ENCODE results near the gene MCL1. TPM values are rescaled to one million over a fixed set of nuclear protein-coding genes. Genes with fewer than 3 reads are reported as not detected.

MCL1 gene
- total and polyA plus RNA-seq, 2 of the 13 experiments (the other 11 are each of a cell fraction or from before 2014, with no cell fraction given), result 69.5 to 125 TPM

GRCh38 chr1:150578272-150579109 is 919 bp downstream of the MCL1 start (continued):
- TF ChIP-seq ATF2 (CRISPR knock-in tag; IDR thresholded peaks at IDR 0.05) (0 out of 2 replicates have a peak, but pooled peaks have one; percentile 16), IKZF1 (IDR thresholded peaks at IDR 0.05) (no peak), ZNF317 (CRISPR knock-in tag; IDR thresholded peaks at IDR 0.05) (0 out of 2 replicates have a peak, but pooled peaks have one; percentile 19), CENPT (CRISPR knock-in tag; IDR thresholded peaks at IDR 0.05; ENCODE audit: low read depth) (no peak), PHF20 (CRISPR knock-in tag; IDR thresholded peaks at IDR 0.05) (no peak), ZNF143 (CRISPR knock-in tag; IDR thresholded peaks at IDR 0.05) (no peak), UBTF (CRISPR knock-in tag; IDR thresholded peaks at IDR 0.05) (0 out of 2 replicates have a peak, but pooled peaks have one; percentile 68), RORA (CRISPR knock-in tag; IDR thresholded peaks at IDR 0.05) (no peak), ZNF576 (CRISPR knock-in tag; IDR thresholded peaks at IDR 0.05) (no peak), U2AF1 (optimal IDR thresholded peaks at IDR 0.05; ENCODE audit: low read depth, low read length) (peak; percentile 66), SRSF1 (optimal IDR thresholded peaks at IDR 0.05; ENCODE audit: low read depth, low read length) (peak; percentile 11), GABPA (IDR thresholded peaks at IDR 0.05; ENCODE audit: low read depth, low read length) (no peak), GABPA (CRISPR knock-in tag; IDR thresholded peaks at IDR 0.05; ENCODE audit: low read depth) (no peak), TAF15 (IDR thresholded peaks at IDR 0.05; ENCODE audit: low read depth, low read length, poor library complexity, severe bottlenecking) (no peak), XBP1 (CRISPR knock-in tag; IDR thresholded peaks at IDR 0.05) (no peak), ZBTB38 (CRISPR knock-in tag; IDR thresholded peaks at IDR 0.05) (no peak), ZFP91 (CRISPR knock-in tag; IDR thresholded peaks at IDR 0.05; ENCODE audit: borderline replicate concordance) (0 out of 2 replicates have a peak, but pooled peaks have one; percentile 68), HOXA3 (CRISPR knock-in tag; IDR thresholded peaks at IDR 0.05) (no peak), ZNF724P (CRISPR knock-in tag; IDR thresholded peaks at IDR 0.05; ENCODE audit: borderline replicate concordance) (no peak)
